HFFc6 (cell line): ENCODE measurements around the gene IFT81. TPM values are rescaled to one million over a fixed set of nuclear protein-coding genes. Genes with fewer than 3 reads are reported as not detected.

Experiments used
- DNase-seq: peaks from one replicate; pipeline ENCODE4 v3.0.0-alpha.2; 2018
- H3K27ac Mint-ChIP-seq: 2 replicates; pipeline ENCODE4 v1.8.0; 2020; ENCODE audit warnings: mild to moderate bottlenecking, mixed read lengths
- H3K27me3 Mint-ChIP-seq: 2 replicates; pipeline ENCODE4 v1.8.0; 2021; ENCODE audit warnings: mild to moderate bottlenecking, moderate library complexity, mixed read lengths; ENCODE audit not compliant: insufficient read depth
- H3K36me3 Mint-ChIP-seq: 2 replicates; pipeline ENCODE4 v1.8.0; 2021; ENCODE audit warnings: low read depth, mixed read lengths
- H3K4me1 Mint-ChIP-seq: 2 replicates; pipeline ENCODE4 v1.8.0; 2020; ENCODE audit warnings: low read depth, mixed read lengths
- H3K4me3 Mint-ChIP-seq: 2 replicates; pipeline ENCODE4 v1.8.0; 2020; ENCODE audit warnings: mild to moderate bottlenecking, moderate library complexity, mixed read lengths
- H3K9me3 Mint-ChIP-seq: 2 replicates; pipeline ENCODE4 v1.8.0; 2020; ENCODE audit warnings: mild to moderate bottlenecking, mixed read lengths
- CTCF ChIP-seq: fragments of 200-600 bp; sonication (generic); IDR thresholded peaks from 2 replicates; pipeline ENCODE4 v1.5.0; 2021; ENCODE audit warnings: antibody characterized with exemption, mild to moderate bottlenecking
- total RNA-seq, 6 experiments: library from RNA; stranded (reverse); fragmentation: NEBNext Ultra II Directional; extraction: Animal tissue kit (Norgen Biotek cat#: 25700); gene quantifications; 2 replicates in 1 of 6; 3 replicates in 5 of 6; pipeline ENCODE4 v1.2.3, GENCODE V29; 2021

IFT81 gene
- total RNA-seq, 6 experiments from 2014 or later: 9.4 to 14.4 (median 12.8) TPM

GRCh38 chr12:110235383-110235782 lies 111.2 kb downstream of the IFT81 start:
- DNase-seq: no peak
- Mint-ChIP-seq H3K27ac (no peak overlapping the region), H3K4me1 (peaks cover 8% of the 10 kb centered on the region), H3K4me3 (no peak overlapping the region), H3K36me3 (no peaks in the 10 kb centered on the region), H3K27me3 (no peaks in the 10 kb centered on the region; the same call in 1 of the 2 replicates), H3K9me3 (no peaks in the 10 kb centered on the region)
- no peak for TF ChIP-seq CTCF

- no peaks in the 10 kb centered on the region; the same call in 1 of the 2 replicates for H3K36me3 Mint-ChIP-seq
- peaks cover 17% of the 10 kb centered on the region for H3K4me1 Mint-ChIP-seq
- DNase-seq: no peak
- no peaks in the 10 kb centered on the region for H3K9me3 Mint-ChIP-seq
- H3K27me3 Mint-ChIP-seq: peaks cover 2% of the 10 kb centered on the region
- H3K4me3 Mint-ChIP-seq: no peak overlapping the region
- no peak overlapping the region for H3K27ac Mint-ChIP-seq
- no peak for TF ChIP-seq CTCF
Measured at GRCh38 chr12:110243227-110243626, 119.1 kb downstream of the IFT81 start.

GRCh38 chr12:110244372-110244771 lies 120.2 kb downstream of the IFT81 start:
- Mint-ChIP-seq H3K36me3 (no peaks in the 10 kb centered on the region; the same call in 1 of the 2 replicates), H3K4me3 (no peak overlapping the region), H3K27ac (no peak overlapping the region), H3K27me3 (peaks cover 3% of the 10 kb centered on the region), H3K9me3 (no peaks in the 10 kb centered on the region), H3K4me1 (peaks cover 25% of the 10 kb centered on the region)
- TF ChIP-seq CTCF: no peak
- no peak for DNase-seq

GRCh38 chr12:110244829-110245228 lies 120.7 kb downstream of the IFT81 start:
- no peak for TF ChIP-seq CTCF
- H3K27ac Mint-ChIP-seq: no peak overlapping the region
- H3K9me3 Mint-ChIP-seq: no peaks in the 10 kb centered on the region
- peaks cover 3% of the 10 kb centered on the region for H3K27me3 Mint-ChIP-seq
- peaks cover 24% of the 10 kb centered on the region for H3K4me1 Mint-ChIP-seq
- no peaks in the 10 kb centered on the region; the same call in 1 of the 2 replicates for H3K36me3 Mint-ChIP-seq
- no peak for DNase-seq
- H3K4me3 Mint-ChIP-seq: no peak overlapping the region

DNA sequence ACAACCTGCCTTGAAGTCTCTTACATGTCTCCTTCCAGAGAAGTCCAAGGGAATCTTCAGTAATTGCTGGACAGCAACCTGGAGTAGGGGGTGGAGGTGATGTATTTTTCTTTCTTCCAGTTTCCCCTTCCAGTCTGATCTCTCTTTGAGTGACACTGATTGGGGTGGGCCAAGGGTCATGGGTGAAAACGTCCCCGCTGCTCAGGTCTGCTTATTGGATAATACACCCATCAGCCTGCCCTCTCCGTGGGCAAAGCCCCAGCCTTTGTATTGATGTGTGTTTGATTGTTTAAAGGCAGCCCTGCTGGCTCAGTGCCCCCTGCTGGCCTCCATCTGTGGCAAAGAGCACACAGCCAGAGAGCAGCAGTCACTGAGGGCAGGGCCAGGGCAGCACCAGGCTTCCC lies 121.2 kb downstream of the IFT81 start:
- Mint-ChIP-seq H3K27ac (no peak overlapping the region), H3K4me1 (peaks cover 18% of the 10 kb centered on the region), H3K36me3 (no peaks in the 10 kb centered on the region; the same call in 1 of the 2 replicates), H3K9me3 (no peaks in the 10 kb centered on the region), H3K4me3 (no peak overlapping the region), H3K27me3 (peaks cover 3% of the 10 kb centered on the region)
- TF ChIP-seq CTCF: peak; percentile 72
- no peak for DNase-seq
